KBM-7 (cell line): ENCODE results near the gene BRCC3.

Experiments used
- DNase-seq: peaks from one replicate; pipeline ENCODE4 v3.0.0-alpha.2; 2015
- in situ Hi-C: fragments of 300-500 bp; cut with MboI; formaldehyde crosslinking; loops from 2 replicates; pipeline ENCODE4 v1.14.3; 2020; ENCODE audit warnings: low sequenced_read_pairs, low pct_unique_long_range_greater_than_20kb, mixed read lengths

The BRCC3 gene

DNA sequence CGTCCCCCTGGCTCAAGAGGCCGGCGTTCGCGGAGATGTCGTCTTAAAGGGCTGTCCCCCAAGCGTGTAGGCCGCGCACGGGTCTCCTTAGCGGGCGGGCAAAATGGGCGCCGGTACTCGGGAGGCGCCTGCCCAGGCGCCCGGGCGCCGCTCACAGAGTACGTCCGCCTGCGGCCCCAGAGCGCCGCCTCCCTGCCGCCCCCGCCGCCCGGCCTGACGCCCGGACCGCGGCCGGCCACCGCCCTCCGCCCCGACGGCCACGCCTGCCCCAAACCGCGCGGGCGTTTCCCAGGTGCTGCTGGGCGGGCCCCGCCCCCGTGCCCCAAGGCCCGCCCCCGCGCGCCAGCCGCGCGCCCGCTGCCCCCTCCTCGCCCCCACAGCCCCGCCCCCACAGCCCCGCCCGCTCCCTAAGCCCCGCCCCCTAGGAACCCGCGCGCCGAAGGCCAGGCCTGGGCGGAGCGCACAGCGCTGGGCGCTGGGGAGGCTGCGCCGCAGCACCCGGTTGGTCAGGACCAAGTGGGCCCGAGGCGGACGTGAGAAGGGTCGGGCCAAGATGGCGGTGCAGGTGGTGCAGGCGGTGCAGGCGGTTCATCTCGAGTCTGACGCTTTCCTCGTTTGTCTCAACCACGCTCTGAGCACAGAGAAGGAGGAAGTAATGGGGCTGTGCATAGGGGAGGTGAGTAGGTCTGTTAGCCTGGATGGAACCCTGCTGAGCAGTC lies at the start of gene BRCC3, which contains the start of the genes CMC4 and MTCP1:
TSS of gene BRCC3 (plus strand) at position 534 of the 719 bp plus-strand sequence. CDS start at position 554, 20 bp downstream.
TSS of gene CMC4 (minus strand) at position 162 of the 719 bp plus-strand sequence. CDS start 7,113 bp downstream, outside the sequence.
TSS of gene MTCP1 (minus strand) at position 162 of the 719 bp plus-strand sequence. CDS start 5,126 bp downstream, outside the sequence.
- in situ Hi-C loops = no loop called here
- peak; percentile 83 for DNase-seq

DNA sequence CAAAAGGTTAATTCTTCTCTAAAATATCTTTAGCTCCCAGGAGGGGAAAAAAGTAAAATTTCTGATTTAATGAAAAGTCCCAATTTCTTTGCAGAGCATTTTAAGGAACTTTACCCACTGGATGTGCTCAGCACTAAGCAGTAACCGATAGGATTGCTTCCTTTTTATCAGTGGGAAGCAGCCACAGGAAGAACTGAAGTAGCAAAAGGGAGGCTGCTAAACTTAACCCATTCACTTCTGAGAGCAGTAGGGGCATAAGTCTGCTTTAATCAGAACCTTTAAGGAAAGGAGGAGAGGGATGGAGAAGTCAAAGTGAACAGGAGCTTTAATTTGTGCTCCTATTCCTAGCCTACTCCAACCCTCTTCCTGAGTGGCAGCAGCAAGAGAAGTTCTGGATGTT lies 48.7 kb upstream of the BRCC3 start, which contains the start of gene F8:
TSS of gene F8 (minus strand) at position 139 of the 400 bp plus-strand sequence. CDS start 171 bp downstream, outside the sequence.
- peak; percentile 37 for DNase-seq
- in situ Hi-C loops = no loop called here

DNA sequence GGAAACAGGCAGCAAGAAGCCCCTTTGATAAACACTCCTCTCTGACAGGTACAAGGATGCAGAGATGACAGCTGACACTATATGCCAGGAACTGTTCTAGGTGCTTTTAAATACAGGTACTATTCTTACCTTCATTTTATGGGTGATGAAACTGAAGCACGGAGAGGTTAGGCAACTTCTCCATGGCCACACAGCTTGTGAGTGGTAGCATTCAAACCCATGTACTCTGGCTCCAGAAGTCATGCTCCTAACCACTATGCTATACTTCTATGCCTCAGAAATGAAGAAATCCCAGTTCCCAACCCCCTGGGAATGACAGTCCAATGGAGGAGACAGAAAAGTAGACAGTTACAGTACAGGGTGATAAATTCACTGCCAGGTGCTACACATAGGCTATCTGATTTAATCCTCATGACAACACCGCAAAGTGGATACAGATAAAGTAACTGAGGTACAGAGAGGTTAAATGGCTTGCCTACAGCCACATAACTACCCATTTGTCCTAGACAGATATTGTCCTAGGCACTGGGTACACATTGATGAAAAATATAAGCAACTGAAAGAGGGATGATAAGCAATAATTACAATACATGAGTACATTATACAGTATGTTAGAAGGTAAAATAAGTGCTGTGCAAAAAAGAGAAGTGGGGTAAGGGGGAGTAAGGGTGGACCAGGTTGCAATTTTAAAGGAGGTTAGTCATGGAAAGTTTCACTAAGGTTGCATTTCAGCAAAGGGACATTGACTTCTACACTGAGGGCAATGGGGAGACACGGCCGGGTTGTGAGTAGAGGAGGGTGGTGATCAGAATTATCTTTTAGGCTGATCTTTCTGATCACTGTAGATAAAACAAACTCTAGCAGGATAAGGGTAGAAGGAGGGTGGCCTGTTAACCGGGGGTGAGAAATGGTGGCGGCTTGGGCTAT lies 47.1 kb upstream of the BRCC3 start:
- in situ Hi-C loops = no loop called here
- peak; percentile 25 for DNase-seq

GRCh38 chrX:155026420-155026726 lies 44.9 kb upstream of the BRCC3 start:
- in situ Hi-C loops = no loop called here
- DNase-seq = no peak

DNA sequence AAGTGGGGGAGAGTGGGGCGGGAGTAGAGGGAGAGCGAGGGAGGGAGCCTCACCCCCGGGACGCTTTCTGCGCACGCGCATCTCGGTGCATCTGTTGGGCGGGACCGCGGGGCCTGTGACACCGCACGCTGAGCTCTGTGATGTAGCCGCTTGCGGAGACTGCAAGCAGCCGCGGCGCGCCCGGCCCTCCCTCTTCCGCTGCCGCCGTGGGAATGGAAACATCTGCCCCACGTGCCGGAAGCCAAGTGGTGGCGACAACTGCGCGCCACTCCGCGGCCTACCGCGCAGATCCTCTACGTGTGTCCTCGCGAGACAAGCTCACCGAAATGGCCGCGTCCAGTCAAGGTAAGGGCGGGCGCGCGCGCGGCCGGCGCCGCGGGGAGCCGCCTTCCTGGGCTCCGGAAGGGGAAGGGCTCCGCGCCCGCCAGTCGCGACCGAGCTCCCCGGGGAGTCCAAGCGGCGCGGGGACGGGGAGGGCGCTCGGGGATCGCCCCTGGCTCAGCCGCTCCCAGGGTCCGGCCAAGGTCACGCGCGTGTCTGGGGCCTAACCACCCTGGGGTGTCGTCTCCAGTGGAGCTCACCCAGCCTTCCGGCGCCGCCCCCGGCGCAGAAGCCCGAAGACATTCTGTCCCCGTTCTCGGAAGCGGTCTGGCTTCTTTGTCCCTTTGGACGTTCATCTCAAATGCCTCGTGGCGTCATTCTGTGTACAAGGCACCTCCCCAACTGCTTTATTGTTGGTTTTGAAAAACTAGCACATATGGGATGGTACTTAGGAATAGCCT lies 44.4 kb upstream of the BRCC3 start, which contains the start of gene FUNDC2:
TSS of gene FUNDC2 (plus strand) at position 118 of the 782 bp plus-strand sequence. CDS start at position 213, 95 bp downstream.
- in situ Hi-C loops = no loop called here
- peak; percentile 99 for DNase-seq

DNA sequence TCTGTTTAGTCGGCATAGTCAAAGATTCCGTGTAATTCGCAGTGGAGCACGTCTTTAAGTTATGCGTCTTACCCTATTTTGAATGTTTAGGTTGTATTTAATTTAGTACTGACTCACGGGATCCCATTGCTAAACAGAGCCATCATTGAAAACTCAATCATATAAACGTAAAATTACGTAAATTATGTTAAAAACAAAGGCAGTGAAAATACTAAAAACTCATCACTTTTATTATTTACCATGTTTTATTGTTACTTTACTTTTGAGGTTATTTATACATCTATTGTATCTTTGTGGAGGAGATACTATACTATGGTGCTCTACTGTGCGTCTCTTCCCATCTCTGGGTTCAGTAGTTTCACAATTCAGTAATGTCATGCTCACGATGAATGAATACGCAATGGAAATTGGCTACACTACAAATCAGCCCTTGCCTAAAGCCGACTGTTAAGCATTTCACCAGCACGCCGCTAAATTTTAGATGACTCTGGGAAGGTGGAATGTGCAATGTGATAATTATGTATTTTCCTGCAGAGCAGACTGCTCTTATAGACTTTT lies 43.7 kb upstream of the BRCC3 start:
- in situ Hi-C loops = no loop called here
- DNase-seq = peak; percentile 51

DNA sequence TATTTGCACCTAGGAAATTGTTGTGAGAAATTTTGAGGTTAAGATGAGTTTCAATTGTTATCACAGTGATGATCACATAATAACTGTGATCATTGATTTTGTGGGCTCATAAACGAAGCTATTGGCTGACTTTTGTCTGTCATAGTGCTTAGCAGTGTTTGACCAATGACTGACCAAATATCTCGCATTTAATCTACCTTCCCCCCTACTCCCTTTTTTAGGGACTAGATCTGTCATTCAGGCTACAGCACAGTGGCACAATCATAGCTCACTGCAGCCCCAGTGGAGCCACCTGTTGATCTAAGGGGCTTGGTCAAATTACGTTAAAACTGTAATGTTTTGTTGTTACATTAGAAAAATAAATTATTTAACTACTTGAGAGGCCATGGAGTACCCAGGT lies 43.2 kb upstream of the BRCC3 start:
- in situ Hi-C loops = no loop called here
- DNase-seq = no peak

GRCh38 chrX:155028877-155029291 lies 42.4 kb upstream of the BRCC3 start:
- no peak for DNase-seq
- in situ Hi-C loops = no loop called here

- no peak for DNase-seq
- in situ Hi-C loops = no loop called here
Observed at GRCh38 chrX:155031657-155032056, 39.7 kb upstream of the BRCC3 start.

GRCh38 chrX:155035688-155036087 lies 35.6 kb upstream of the BRCC3 start:
- no peak for DNase-seq
- in situ Hi-C loops = no loop called here

DNA sequence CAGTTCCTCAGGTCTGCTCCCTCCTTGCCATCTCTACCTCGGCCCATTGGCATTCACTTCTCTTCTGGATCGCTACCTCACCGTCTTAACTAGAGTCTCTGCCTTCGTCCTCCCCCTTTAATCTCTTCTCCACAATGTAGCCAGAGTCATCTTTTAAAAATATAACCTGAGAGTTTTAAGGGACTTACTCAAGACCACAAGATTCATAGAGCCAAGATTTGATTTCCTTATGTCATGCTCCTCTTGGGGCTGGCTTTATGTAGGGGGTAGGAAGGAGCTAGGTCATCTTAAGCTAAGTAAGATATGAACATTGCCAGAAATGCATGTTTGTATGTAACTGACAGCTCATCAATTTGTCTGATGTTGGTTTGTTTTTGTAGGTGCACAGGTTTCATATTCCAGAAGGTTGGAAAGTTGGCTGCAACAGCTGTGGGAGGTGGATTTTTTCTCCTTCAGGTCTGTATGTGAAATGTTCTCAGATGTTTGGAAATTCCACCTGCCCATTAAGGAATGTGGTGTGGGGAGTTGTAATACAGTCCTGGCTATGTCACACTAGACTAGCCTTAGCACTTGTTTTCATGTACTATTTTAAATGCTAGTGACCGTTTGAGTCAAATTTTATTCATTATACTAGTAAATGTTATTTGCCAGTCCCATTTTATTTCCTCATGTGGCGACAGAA lies 25.0 kb upstream of the BRCC3 start:
- no peak for DNase-seq
- in situ Hi-C loops = no loop called here

- in situ Hi-C loops = no loop called here
- no peak for DNase-seq
Observed at GRCh38 chrX:155046811-155047528, 24.3 kb upstream of the BRCC3 start.

- in situ Hi-C loops = no loop called here
- peak; percentile 80 for DNase-seq
Observed at GRCh38 chrX:155048977-155049619, 22.2 kb upstream of the BRCC3 start.

DNA sequence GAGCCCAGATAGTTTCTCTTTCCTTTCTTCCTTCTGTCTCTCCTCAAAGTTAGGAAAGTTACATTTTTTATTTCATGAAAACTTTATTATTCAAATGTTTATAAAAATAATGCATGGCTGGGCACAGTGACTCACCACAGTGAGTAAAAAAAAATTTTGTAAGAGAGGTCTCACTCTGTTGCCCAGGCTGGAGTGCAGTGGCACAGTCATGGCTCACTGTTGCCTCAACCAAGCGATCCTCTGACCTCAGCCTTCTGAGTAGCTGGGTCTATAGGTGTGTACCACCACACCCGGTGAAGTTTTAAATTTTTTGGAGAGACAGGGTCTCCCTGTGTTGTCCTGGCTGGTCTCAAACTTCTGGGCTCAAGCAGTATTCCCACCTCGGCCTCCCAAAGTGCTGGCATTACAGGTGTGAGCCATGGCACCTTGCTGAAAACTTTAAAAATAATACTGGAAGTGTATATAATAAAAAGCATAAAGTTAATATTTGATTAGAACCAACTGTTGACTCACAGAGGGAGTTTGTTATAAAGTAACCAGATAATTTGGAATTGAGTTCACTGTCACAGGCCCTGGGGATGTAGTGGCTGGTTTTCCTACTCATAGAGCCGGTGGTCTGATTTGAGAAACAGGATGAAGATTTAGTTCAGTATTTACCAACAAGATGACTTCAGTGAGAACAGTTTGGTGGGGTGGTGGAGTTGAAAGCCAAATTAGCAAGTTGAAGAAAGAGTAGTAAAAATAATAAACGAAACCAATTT lies 18.4 kb upstream of the BRCC3 start:
- DNase-seq = no peak
- in situ Hi-C loops = no loop called here

DNA sequence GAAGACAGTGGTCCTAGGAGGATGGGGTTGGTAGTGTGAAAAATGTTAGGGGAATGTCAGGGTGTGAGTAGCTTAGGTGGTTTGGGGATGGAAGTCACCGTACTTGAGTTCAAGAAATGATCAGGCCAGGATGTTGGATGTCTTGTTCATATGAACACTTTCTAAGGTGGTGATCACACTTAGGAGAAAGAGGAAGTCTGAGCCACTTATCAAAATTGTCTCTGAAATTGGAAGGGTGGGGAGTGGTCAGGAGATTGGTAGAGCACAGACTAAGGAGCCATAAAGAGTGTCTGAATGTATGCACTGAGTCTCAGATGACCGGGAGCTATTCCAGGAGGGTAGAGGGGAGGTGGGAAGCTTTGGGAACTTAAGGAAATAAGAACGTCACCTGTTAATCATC lies 17.7 kb upstream of the BRCC3 start:
- in situ Hi-C loops = no loop called here

DNA sequence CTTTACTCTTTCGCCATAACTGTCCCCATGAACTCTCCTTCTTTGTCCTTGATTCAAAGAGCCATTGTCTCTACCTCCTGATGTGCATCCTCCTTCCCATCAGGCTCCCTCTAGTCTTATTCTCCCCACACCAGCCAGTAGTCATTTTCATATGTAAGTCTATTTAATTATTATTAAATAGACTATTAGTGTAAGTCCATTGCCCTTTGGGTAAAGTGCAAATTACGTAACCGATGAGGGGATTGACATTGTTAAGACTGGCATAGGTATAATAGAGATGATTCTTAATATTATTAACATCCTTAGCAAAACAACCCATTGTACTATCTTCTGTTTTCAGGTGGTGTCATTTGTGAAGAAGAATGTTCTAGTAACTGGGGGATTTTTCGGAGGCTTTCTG lies 17.1 kb upstream of the BRCC3 start:
- in situ Hi-C loops = no loop called here
- DNase-seq = no peak

More for the DNA sequence above, 17.7 kb upstream of the BRCC3 start:
- DNase-seq = no peak

DNA sequence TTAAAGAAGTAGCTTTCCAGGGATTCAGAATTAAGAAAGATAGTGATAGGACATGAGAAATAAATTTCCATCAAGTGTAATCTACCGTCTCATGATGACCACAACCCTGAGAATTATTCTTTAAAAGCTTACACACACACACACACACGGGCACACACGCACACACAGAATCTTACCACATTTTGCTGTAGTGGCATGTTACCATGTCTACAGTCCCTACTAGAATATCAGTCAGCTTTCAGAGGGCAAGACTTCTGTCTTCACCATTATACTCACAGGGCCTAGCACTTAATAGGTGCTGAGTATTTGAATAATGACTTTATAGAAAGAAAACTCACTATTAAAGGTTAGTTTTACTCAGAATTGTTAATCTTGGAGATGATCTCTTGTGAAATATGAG lies 15.8 kb upstream of the BRCC3 start:
- in situ Hi-C loops = no loop called here
- DNase-seq = no peak
